ENCODE data around the gene CDK6.

The CDK6 gene

GRCh38 chr7:92811158-92811557 lies 25.2 kb downstream of the CDK6 start:
- Histone ChIP-seq H4K20me1 (ENCODE audit: insufficient read depth, low read length) (peaks cover 37% of the 10 kb centered on the region; the same call in 1 of the 2 replicates), H3K79me2 (ENCODE audit: insufficient read depth, low read length) (peaks cover 100% of the 10 kb centered on the region), H3K4me3 (ENCODE audit: low read depth in 1 of 2, low read length in 2 of 2) (no peak overlapping the region), H3K27me3 (ENCODE audit: insufficient read depth, low read length, poor library complexity) (no peaks in the 10 kb centered on the region), H3K36me3 (ENCODE audit: insufficient read depth, low read length) (peaks cover 66% of the 10 kb centered on the region), H2AFZ (ENCODE audit: low read depth, low read length) (no peak overlapping the region), H3K9me3 (ENCODE audit: insufficient read depth, low read length, severe bottlenecking) (peaks cover 2% of the 10 kb centered on the region), H3K4me1 (ENCODE audit: insufficient read depth, low read length) (peaks cover 83% of the 10 kb centered on the region), H3K4me2 (ENCODE audit: insufficient read depth, low read length) (peak overlapping the region; percentile 62), H3K9ac (ENCODE audit: low read depth, low read length) (peak overlapping the region; percentile 5; the same call in 1 of the 2 replicates), H3K27ac (ENCODE audit: low read length) (peak overlapping the region; percentile 89)
- TF ChIP-seq EZH2 (IDR thresholded peaks at IDR 0.05; ENCODE audit: borderline replicate concordance, low read depth, low read length, severe bottlenecking) (no peak), CTCF (IDR thresholded peaks at IDR 0.05; ENCODE audit: borderline replicate concordance, extremely low read depth, low read length, poor library complexity, severe bottlenecking) (no peak)
- ATAC-seq (ENCODE audit: insufficient read depth, low read depth) (no peak), DNase-seq (no peak)

GRCh38 chr7:92809760-92810573 lies 26.4 kb downstream of the CDK6 start:
- DNase-seq (peak; percentile 77), ATAC-seq (ENCODE audit: insufficient read depth, low read depth) (peak; percentile 62)
- no peaks in the 10 kb centered on the region for H3K9me3 ChIP-seq (ENCODE audit: insufficient read depth, low read length, severe bottlenecking)
- peaks cover 47% of the 10 kb centered on the region for H4K20me1 ChIP-seq (ENCODE audit: insufficient read depth, low read length)
- TF ChIP-seq CTCF (IDR thresholded peaks at IDR 0.05; ENCODE audit: borderline replicate concordance, extremely low read depth, low read length, poor library complexity, severe bottlenecking) (no peak), EZH2 (IDR thresholded peaks at IDR 0.05; ENCODE audit: borderline replicate concordance, low read depth, low read length, severe bottlenecking) (no peak)
- H3K36me3 ChIP-seq (ENCODE audit: insufficient read depth, low read length) = peaks cover 73% of the 10 kb centered on the region
- H3K79me2 ChIP-seq (ENCODE audit: insufficient read depth, low read length) = peaks cover 100% of the 10 kb centered on the region
- H3K27ac ChIP-seq (ENCODE audit: low read length) = peak overlapping the region; percentile 72
- H3K4me3 ChIP-seq (ENCODE audit: low read depth in 1 of 2, low read length in 2 of 2) = no peak overlapping the region
- H3K4me2 ChIP-seq (ENCODE audit: insufficient read depth, low read length) = peak overlapping the region; percentile 28; the same call in 1 of the 2 replicates
- peaks cover 78% of the 10 kb centered on the region for H3K4me1 ChIP-seq (ENCODE audit: insufficient read depth, low read length)
- H3K27me3 ChIP-seq (ENCODE audit: insufficient read depth, low read length, poor library complexity) = no peaks in the 10 kb centered on the region
- H2AFZ ChIP-seq (ENCODE audit: low read depth, low read length) = no peak overlapping the region
- H3K9ac ChIP-seq (ENCODE audit: low read depth, low read length) = peak overlapping the region; percentile 12; the same call in 1 of the 2 replicates

- Histone ChIP-seq H2AFZ (ENCODE audit: low read depth, low read length) (no peak overlapping the region), H3K36me3 (ENCODE audit: insufficient read depth, low read length) (peaks cover 79% of the 10 kb centered on the region), H3K4me1 (ENCODE audit: insufficient read depth, low read length) (peaks cover 78% of the 10 kb centered on the region), H3K27ac (ENCODE audit: low read length) (peak overlapping the region; percentile 72), H4K20me1 (ENCODE audit: insufficient read depth, low read length) (peaks cover 52% of the 10 kb centered on the region), H3K27me3 (ENCODE audit: insufficient read depth, low read length, poor library complexity) (no peaks in the 10 kb centered on the region), H3K4me3 (ENCODE audit: low read depth in 1 of 2, low read length in 2 of 2) (no peak overlapping the region), H3K9ac (ENCODE audit: low read depth, low read length) (peak overlapping the region; percentile 12; the same call in 1 of the 2 replicates), H3K9me3 (ENCODE audit: insufficient read depth, low read length, severe bottlenecking) (no peaks in the 10 kb centered on the region), H3K79me2 (ENCODE audit: insufficient read depth, low read length) (peaks cover 100% of the 10 kb centered on the region), H3K4me2 (ENCODE audit: insufficient read depth, low read length) (peak overlapping the region; percentile 28; the same call in 1 of the 2 replicates)
- no peak for ATAC-seq (ENCODE audit: insufficient read depth, low read depth)
- DNase-seq = no peak
- TF ChIP-seq EZH2 (IDR thresholded peaks at IDR 0.05; ENCODE audit: borderline replicate concordance, low read depth, low read length, severe bottlenecking) (no peak), CTCF (IDR thresholded peaks at IDR 0.05; ENCODE audit: borderline replicate concordance, extremely low read depth, low read length, poor library complexity, severe bottlenecking) (no peak)
Observed at GRCh38 chr7:92809397-92809759, 27.0 kb downstream of the CDK6 start.
